IMR-90 (cell line): ENCODE data around the gene B3GAT1. TPM values are rescaled to one million over a fixed set of nuclear protein-coding genes. Genes with fewer than 3 reads are reported as not detected.

Experiments
- ATAC-seq: fragments of 200-7000 bp; cut with Tn5 transposase; 2 replicates; pipeline ENCODE4 v1.9.1; 2020; ENCODE audit warnings: low read depth, mild to moderate bottlenecking, moderate library complexity
- BruUV-seq: library from RNA; stranded (reverse); fragments of 400-500 nt; replicated peaks from 2 replicates; lab custom pipeline; 2021; lab: Mats Ljungman, UMichigan
- CTCF ChIA-PET: fragments of 300-600 bp; formaldehyde crosslinking; extraction: SDS; loops from one replicate; lab custom pipeline; 2021; ENCODE audit warnings: antibody characterized with exemption; lab: Yijun Ruan, JAX
- POLR2A ChIA-PET: fragments of 300-600 bp; sonication (Branson Sonifier 250); formaldehyde crosslinking; loops from one replicate; lab custom pipeline; 2022; ENCODE audit warnings: antibody characterized with exemption; ENCODE audit not compliant: unreplicated experiment; lab: Charles Lee
- DNase-seq: peaks from one replicate; pipeline ENCODE4 v3.0.0; 2013
- H2AFZ ChIP-seq: replicated peaks from 2 replicates; pipeline ENCODE3; 2013; ENCODE audit warnings: low read length, mild to moderate bottlenecking; ENCODE audit not compliant: poor library complexity
- H2AK5ac ChIP-seq: 2 replicates; pipeline ENCODE4 v1.6.1; 2013; ENCODE audit warnings: low read depth, low read length, inconsistent platforms
- H2AK9ac ChIP-seq: replicated peaks from 2 replicates; pipeline ENCODE3; 2013; ENCODE audit warnings: mild to moderate bottlenecking, low read depth, low read length, moderate library complexity; ENCODE audit not compliant: poor library complexity
- H2BK120ac ChIP-seq: 2 replicates; pipeline ENCODE4 v1.6.1; 2013; ENCODE audit warnings: low read depth, low read length, inconsistent platforms
- H2BK15ac ChIP-seq: 3 replicates; pipeline ENCODE4 v1.6.1; 2013; ENCODE audit warnings: low read depth, low read length, inconsistent platforms
- H2BK20ac ChIP-seq: 2 replicates; pipeline ENCODE4 v1.6.1; 2013; ENCODE audit warnings: low read depth, mild to moderate bottlenecking, inconsistent platforms, low read length, moderate library complexity
- H2BK5ac ChIP-seq: 2 replicates; pipeline ENCODE4 v1.6.1; 2013; ENCODE audit warnings: mild to moderate bottlenecking, low read depth, low read length, inconsistent platforms; ENCODE audit not compliant: poor library complexity, severe bottlenecking
- H3K14ac ChIP-seq: replicated peaks from 2 replicates; pipeline ENCODE4 v1.6.1; 2013; ENCODE audit warnings: low read depth, low read length, inconsistent platforms
- H3K18ac ChIP-seq: 2 replicates; pipeline ENCODE4 v1.6.1; 2013; ENCODE audit warnings: low read depth, low read length, control low read depth
- H3K23ac ChIP-seq: 2 replicates; pipeline ENCODE4 v1.6.1; 2013; ENCODE audit warnings: low read depth, low read length, inconsistent platforms
- H3K27ac ChIP-seq: 2 replicates; pipeline ENCODE4 v1.5.1; 2013; ENCODE audit warnings: mild to moderate bottlenecking, control low read depth, low read length; ENCODE audit not compliant: insufficient read depth
- H3K27me3 ChIP-seq: 2 replicates; pipeline ENCODE4 v1.6.1; 2013; ENCODE audit warnings: low read length; ENCODE audit not compliant: control insufficient read depth, insufficient read depth
- H3K36me3 ChIP-seq: 2 replicates; pipeline ENCODE4 v1.6.1; 2013; ENCODE audit warnings: low read length, mixed read lengths; ENCODE audit not compliant: control insufficient read depth, insufficient read depth
- H3K4ac ChIP-seq: 2 replicates; pipeline ENCODE4 v1.6.1; 2013; ENCODE audit warnings: low read depth, low read length, inconsistent platforms
- H3K4me1 ChIP-seq: 2 replicates; pipeline ENCODE4 v1.6.1; 2013; ENCODE audit warnings: low read length, mixed read lengths; ENCODE audit not compliant: control insufficient read depth, insufficient read depth
- H3K4me2 ChIP-seq: 2 replicates; pipeline ENCODE4 v1.6.1; 2013; ENCODE audit warnings: low read depth, mild to moderate bottlenecking, control low read depth, low read length, moderate library complexity
- H3K4me3 ChIP-seq: 2 replicates; pipeline ENCODE4 v1.5.1; 2013; ENCODE audit warnings: low read depth, mild to moderate bottlenecking, control low read depth, low read length, moderate library complexity; ENCODE audit not compliant: insufficient read depth
- H3K56ac ChIP-seq: 2 replicates; pipeline ENCODE4 v1.6.1; 2013; ENCODE audit warnings: low read length, inconsistent platforms; ENCODE audit not compliant: insufficient read depth; ENCODE audit errors: extremely low read depth
- H3K79me1 ChIP-seq, 2 experiments: 2 replicates each; pipeline ENCODE4 v1.6.1; 2013; ENCODE audit warnings: low read length in 2 of 2, inconsistent platforms in 1 of 2, low read depth in 1 of 2
- H3K9ac ChIP-seq: 2 replicates; pipeline ENCODE4 v1.6.1; 2013; ENCODE audit warnings: low read depth, low read length, control low read depth
- H3K9me1 ChIP-seq: 2 replicates; pipeline ENCODE4 v1.6.1; 2013; ENCODE audit warnings: low read length, inconsistent platforms; ENCODE audit not compliant: insufficient read depth
- H3K9me3 ChIP-seq: 2 replicates; pipeline ENCODE4 v1.6.1; 2013; ENCODE audit warnings: low read length; ENCODE audit not compliant: control insufficient read depth, insufficient read depth
- H4K20me1 ChIP-seq: 2 replicates; pipeline ENCODE4 v1.6.1; 2013; ENCODE audit warnings: low read length, inconsistent platforms; ENCODE audit not compliant: insufficient read depth
- H4K5ac ChIP-seq: 2 replicates; pipeline ENCODE4 v1.6.1; 2013; ENCODE audit warnings: mild to moderate bottlenecking, low read depth, low read length, control low read depth
- H4K8ac ChIP-seq, 2 experiments: 2 replicates each; pipeline ENCODE4 v1.6.1; 2013; ENCODE audit warnings: low read depth in 2 of 2, low read length in 2 of 2, control low read depth in 1 of 2, inconsistent platforms in 1 of 2
- H4K91ac ChIP-seq: 2 replicates; pipeline ENCODE4 v1.6.1; 2013; ENCODE audit warnings: low read depth, low read length, inconsistent platforms; ENCODE audit not compliant: insufficient read depth
- BHLHE40 ChIP-seq: fragments of 150-350 bp; IDR thresholded peaks from 2 replicates; pipeline ENCODE4 v1.6.1; 2016; ENCODE audit warnings: mild to moderate bottlenecking, low read depth, low read length
- CHD1 ChIP-seq: IDR thresholded peaks from 2 replicates; pipeline ENCODE4 v1.6.1; 2012; ENCODE audit warnings: low read depth, low read length, improper control_type of control experiment
- ELK1 ChIP-seq: fragments of 150-350 bp; IDR thresholded peaks from 2 replicates; pipeline ENCODE4 v1.6.1; 2016; ENCODE audit warnings: low read depth, mild to moderate bottlenecking, low read length, moderate library complexity, borderline replicate concordance
- FOS ChIP-seq: fragments of 150-350 bp; IDR thresholded peaks from 2 replicates; pipeline ENCODE4 v1.6.1; 2016; ENCODE audit warnings: low read depth, low read length
- MAFK ChIP-seq: IDR thresholded peaks from 2 replicates; pipeline ENCODE4 v1.6.1; 2012; ENCODE audit warnings: low read depth, low read length, improper control_type of control experiment
- MAZ ChIP-seq: IDR thresholded peaks from 2 replicates; pipeline ENCODE4 v1.6.1; 2012; ENCODE audit warnings: low read depth, mild to moderate bottlenecking, low read length, improper control_type of control experiment, moderate library complexity, borderline replicate concordance
- MXI1 ChIP-seq: IDR thresholded peaks from 2 replicates; pipeline ENCODE4 v1.6.1; 2012; ENCODE audit warnings: low read depth, mild to moderate bottlenecking, low read length, moderate library complexity, borderline replicate concordance
- RCOR1 ChIP-seq: IDR thresholded peaks from 2 replicates; pipeline ENCODE4 v1.6.1; 2012; ENCODE audit warnings: mild to moderate bottlenecking, low read length, improper control_type of control experiment; ENCODE audit not compliant: insufficient replicate concordance
- RFX5 ChIP-seq: IDR thresholded peaks from 2 replicates; pipeline ENCODE4 v1.8.0; 2012; ENCODE audit warnings: low read depth, mild to moderate bottlenecking, low read length, moderate library complexity
- USF2 ChIP-seq: fragments of 150-350 bp; IDR thresholded peaks from 2 replicates; pipeline ENCODE4 v1.6.1; 2017; ENCODE audit warnings: mild to moderate bottlenecking, antibody characterized with exemption, low read length, low read depth
- WGBS, 2 experiments: methylation state at CpG; one replicate each; pipeline versions ENCODE4 v1.1.5 to v1.1.7; 2013; ENCODE audit warnings: missing lambda C conversion rate in 2 of 2; ENCODE audit not compliant: insufficient read length in 1 of 2; ENCODE audit errors: extremely low coverage in 2 of 2; 5-methylcytosine and 5-hydroxymethylcytosine counted together
- dilution Hi-C: fragments of 300-500 bp; cut with HindIII; formaldehyde crosslinking; loops from one replicate; pipeline ENCODE4 v1.14.3; 2018; ENCODE audit warnings: low sequenced_read_pairs; ENCODE audit not compliant: unreplicated experiment
- in situ Hi-C: fragments of 300-500 bp; cut with MboI; formaldehyde crosslinking; loops from 3 replicates; pipeline ENCODE4 v1.14.3; 2019; ENCODE audit warnings: low sequenced_read_pairs, inconsistent platforms, mixed read lengths
- intact Hi-C: fragments of 100-400 bp; cut with micrococcal nuclease; formaldehyde crosslinking; loops from 2 replicates; pipeline ENCODE4 v1.10.0; 2022
- polyA plus RNA-seq, 3 experiments: library from polyadenylated mRNA; depleted of rRNA; stranded (reverse); fragments of >200 nt; gene quantifications; 2 replicates each; pipeline ENCODE4 v1.2.3, GENCODE V29; 2012; ENCODE audit warnings: low replicate concordance in 1 of 3
- total RNA-seq: library from RNA; depleted of rRNA; stranded (reverse); fragments of >200 nt; gene quantifications from 2 replicates; pipeline ENCODE4 v1.2.3, GENCODE V29; 2012

Gene B3GAT1
- total and polyA plus RNA-seq, 2 of the 4 experiments (the other 2 are of a cell fraction), result not detected

- no TSS peak for BruUV-seq
- H2AFZ ChIP-seq, result no peak overlapping the region
- H2BK120ac ChIP-seq, result no peak overlapping the region
- H3K56ac ChIP-seq, result no peak overlapping the region
- ChIA-PET CTCF (no interaction called here), POLR2A (no interaction called here)
- H3K27ac ChIP-seq, result no peak overlapping the region
- no peaks in the 10 kb centered on the region for H3K36me3 ChIP-seq
- H2BK15ac ChIP-seq, result no peak overlapping the region
- H3K9me1 ChIP-seq, result no peaks in the 10 kb centered on the region
- H3K79me1 ChIP-seq, result no peaks in the 10 kb centered on the region
- no peak overlapping the region for H3K18ac ChIP-seq
- dilution Hi-C loops (no loop called here), in situ Hi-C loops (no loop called here), intact Hi-C loops (no loop called here)
- H4K5ac ChIP-seq, result no peak overlapping the region
- TF ChIP-seq CHD1, result no peak
- TF ChIP-seq ELK1, result no peak
- TF ChIP-seq USF2, result no peak
- no peak for TF ChIP-seq FOS
- no peak for TF ChIP-seq RCOR1
- no peak for TF ChIP-seq BHLHE40
- TF ChIP-seq MAZ, result no peak
- no peak for TF ChIP-seq MXI1
- TF ChIP-seq RFX5, result no peak
- TF ChIP-seq MAFK, result no peak
- WGBS, 2 experiments, result 43% methylated on average over 4 of the region's 22 CpGs; no CpG with 5 or more reads in 1 of the 2 experiments
- no peak overlapping the region for H3K23ac ChIP-seq
- H4K8ac ChIP-seq, result no peak overlapping the region
- H3K4me2 ChIP-seq, result no peak overlapping the region
- H2AK5ac ChIP-seq, result no peak overlapping the region
- H3K9ac ChIP-seq, result no peak overlapping the region
- no peak overlapping the region for H4K91ac ChIP-seq
- no peak overlapping the region for H3K4ac ChIP-seq
- no peak overlapping the region for H2BK5ac ChIP-seq
- no peaks in the 10 kb centered on the region for H4K20me1 ChIP-seq
- H2AK9ac ChIP-seq, result no peak overlapping the region
- DNase-seq (no peak), ATAC-seq (no peak)
- H3K9me3 ChIP-seq, result peaks cover 13% of the 10 kb centered on the region
- no peak overlapping the region for H3K14ac ChIP-seq
- no peak overlapping the region for H3K4me3 ChIP-seq
- H3K4me1 ChIP-seq, result no peaks in the 10 kb centered on the region
- H3K27me3 ChIP-seq, result no peaks in the 10 kb centered on the region
- no peak overlapping the region for H2BK20ac ChIP-seq
Observed at GRCh38 chr11:134346101-134346975, 65.7 kb downstream of the B3GAT1 start.
